Measurements from ENCODE around the gene CSF1R. TPM values are rescaled to one million over a fixed set of nuclear protein-coding genes. Genes with fewer than 3 reads are reported as not detected.

Gene CSF1R
- polyA plus RNA-seq, 1 of the 3 experiments (the other 2 are of a cell fraction), result 0.25 TPM

GRCh38 chr5:150014456-150014855 is 71.9 kb downstream of the CSF1R start:
- H3K9me3 ChIP-seq, result peaks cover 13% of the 10 kb centered on the region; the same call in 1 of the 2 replicates
- POLR2A ChIA-PET, result no interaction called here
- H3K27ac ChIP-seq (ENCODE audit: low read depth in 2 of 2, low read length in 1 of 2), result no peak overlapping the region
- H3K9ac ChIP-seq, result no peak overlapping the region
- peaks cover 29% of the 10 kb centered on the region for H3F3A ChIP-seq (replicated peaks; ENCODE audit: insufficient read depth)
- WGBS (ENCODE audit: low lambda C conversion rate), result 100% methylated on average over 3 of the region's 3 CpGs
- H3K4me1 ChIP-seq (ENCODE audit: control insufficient read depth in 1 of 2, insufficient read depth in 2 of 2, low read depth in 1 of 2, low read length in 1 of 2), result peaks cover 0 to 15% of the 10 kb centered on the region in 2 experiments; a peak in 2 of 4 replicates
- no peak for DNase-seq
- H2AFZ ChIP-seq (ENCODE audit: low read depth), result no peak overlapping the region
- H4K20me1 ChIP-seq (ENCODE audit: insufficient read depth), result 0 out of 2 replicates have a peak, but pooled peaks cover 5% of the 10 kb centered on the region
- H3K36me3 ChIP-seq (replicated peaks in 1 of 2; ENCODE audit: control insufficient read depth in 1 of 2, insufficient read depth in 2 of 2, low read length in 1 of 2), result peaks cover 83 to 87% of the 10 kb centered on the region in 2 experiments
- no peak overlapping the region for H3K4me3 ChIP-seq (ENCODE audit: low read depth in 2 of 2, low read length in 1 of 2)
- no peak for TF ChIP-seq GATA2 (CRISPR knock-in tag; IDR thresholded peaks at IDR 0.05)
- no peak for TF ChIP-seq MEF2A (IDR thresholded peaks at IDR 0.05; ENCODE audit: borderline replicate concordance, low read depth)
- TF ChIP-seq TAF1 (IDR thresholded peaks at IDR 0.05; ENCODE audit: borderline replicate concordance, low read depth, low read length), result no peak
- TF ChIP-seq FOXJ3 (CRISPR knock-in tag; IDR thresholded peaks at IDR 0.05), result no peak
- no peak for TF ChIP-seq EZH2phosphoT487 (IDR thresholded peaks at IDR 0.05; ENCODE audit: borderline replicate concordance, low read depth)
- TF ChIP-seq SIN3A (IDR thresholded peaks at IDR 0.05; ENCODE audit: borderline replicate concordance, low read depth, low read length), result no peak
- no peak for TF ChIP-seq EP300 (IDR thresholded peaks at IDR 0.05; ENCODE audit: borderline replicate concordance in 1 of 2, low read depth in 1 of 2, low read length in 1 of 2)
- TF ChIP-seq ZBTB33 (IDR thresholded peaks at IDR 0.05; ENCODE audit: borderline replicate concordance, low read depth), result no peak
- no peaks in the 10 kb centered on the region for H3K27me3 ChIP-seq (ENCODE audit: insufficient read depth)
- CTCF ChIA-PET, result interaction anchor here (1.4 kb wide), 1 partner anchor 9 kb away, joined by 3 read pairs; no protein-coding TSS in a partner anchor
- H3K79me2 ChIP-seq (ENCODE audit: insufficient read depth), result peaks cover 59% of the 10 kb centered on the region
- no peaks in the 10 kb centered on the region for H3K9me2 ChIP-seq
- no peak overlapping the region for H3K4me2 ChIP-seq

GRCh38 chr5:150013931-150014330 is 72.4 kb downstream of the CSF1R start:
- 96% methylated on average over 4 of the region's 4 CpGs for WGBS (ENCODE audit: low lambda C conversion rate)
- ChIA-PET CTCF (interaction anchor here (1.4 kb wide), 1 partner anchor 9 kb away, joined by 3 read pairs; no protein-coding TSS in a partner anchor), POLR2A (no interaction called here)
- H3K9ac ChIP-seq, result no peak overlapping the region
- H3K4me1 ChIP-seq (ENCODE audit: control insufficient read depth in 1 of 2, insufficient read depth in 2 of 2, low read depth in 1 of 2, low read length in 1 of 2), result peaks cover 0 to 12% of the 10 kb centered on the region in 2 experiments; a peak in 2 of 4 replicates
- no peaks in the 10 kb centered on the region for H3K27me3 ChIP-seq (ENCODE audit: insufficient read depth)
- peaks cover 83 to 84% of the 10 kb centered on the region in 2 experiments for H3K36me3 ChIP-seq (replicated peaks in 1 of 2; ENCODE audit: control insufficient read depth in 1 of 2, insufficient read depth in 2 of 2, low read length in 1 of 2)
- 0 out of 2 replicates have a peak, but pooled peaks cover 6% of the 10 kb centered on the region for H4K20me1 ChIP-seq (ENCODE audit: insufficient read depth)
- no peak overlapping the region for H3K27ac ChIP-seq (ENCODE audit: low read depth in 2 of 2, low read length in 1 of 2)
- no peak overlapping the region for H2AFZ ChIP-seq (ENCODE audit: low read depth)
- TF ChIP-seq CHD2 (IDR thresholded peaks at IDR 0.05; ENCODE audit: low read length, partially characterized antibody) (no peak), FOXJ3 (CRISPR knock-in tag; IDR thresholded peaks at IDR 0.05) (no peak), RFX5 (IDR thresholded peaks at IDR 0.05; ENCODE audit: low read length) (no peak), POLR2AphosphoS5 (IDR thresholded peaks at IDR 0.05; ENCODE audit: low read depth, low read length) (no peak), PBX3 (IDR thresholded peaks at IDR 0.05) (no peak), REST (IDR thresholded peaks at IDR 0.05; ENCODE audit: low read depth, low read length) (no peak), EP300 (IDR thresholded peaks at IDR 0.05; ENCODE audit: borderline replicate concordance in 1 of 2, low read depth in 1 of 2, low read length in 1 of 2) (no peak), MEF2A (IDR thresholded peaks at IDR 0.05; ENCODE audit: borderline replicate concordance, low read depth) (no peak)
- H3K79me2 ChIP-seq (ENCODE audit: insufficient read depth), result peaks cover 58% of the 10 kb centered on the region
- no peak overlapping the region for H3K4me3 ChIP-seq (ENCODE audit: low read depth in 2 of 2, low read length in 1 of 2)
- no peak overlapping the region for H3K4me2 ChIP-seq
- H3K9me3 ChIP-seq, result peaks cover 13% of the 10 kb centered on the region; the same call in 1 of the 2 replicates
- H3K9me2 ChIP-seq, result no peaks in the 10 kb centered on the region
- H3F3A ChIP-seq (replicated peaks; ENCODE audit: insufficient read depth), result peaks cover 26% of the 10 kb centered on the region
- DNase-seq, result no peak
